GM13977 (cell line): ENCODE data around the gene DEF6.

Source experiments
- DNase-seq: peaks from one replicate; pipeline ENCODE4 v3.0.0; 2012; ENCODE audit warnings: low spot score
- in situ Hi-C: fragments of 300-500 bp; cut with MboI; formaldehyde crosslinking; loops from one replicate; pipeline ENCODE4 v1.12.0; 2022; ENCODE audit warnings: low sequenced_read_pairs, low pct_unique_long_range_greater_than_20kb, mixed read lengths, inconsistent platforms; ENCODE audit not compliant: unreplicated experiment
- TF ChIP-seq, protein P1 (sequence below): IDR thresholded peaks from 2 replicates; pipeline ENCODE4 v1.5.1; 2012; ENCODE audit warnings: mild to moderate bottlenecking, control low read depth; ENCODE audit not compliant: insufficient read depth; ENCODE audit errors: extremely low read depth, missing control alignments

DEF6 gene

GRCh38 chr6:35296931-35297600 is 552 bp upstream of the DEF6 start:
- in situ Hi-C loops, result no loop called here
- TF ChIP-seq, protein P1, sequence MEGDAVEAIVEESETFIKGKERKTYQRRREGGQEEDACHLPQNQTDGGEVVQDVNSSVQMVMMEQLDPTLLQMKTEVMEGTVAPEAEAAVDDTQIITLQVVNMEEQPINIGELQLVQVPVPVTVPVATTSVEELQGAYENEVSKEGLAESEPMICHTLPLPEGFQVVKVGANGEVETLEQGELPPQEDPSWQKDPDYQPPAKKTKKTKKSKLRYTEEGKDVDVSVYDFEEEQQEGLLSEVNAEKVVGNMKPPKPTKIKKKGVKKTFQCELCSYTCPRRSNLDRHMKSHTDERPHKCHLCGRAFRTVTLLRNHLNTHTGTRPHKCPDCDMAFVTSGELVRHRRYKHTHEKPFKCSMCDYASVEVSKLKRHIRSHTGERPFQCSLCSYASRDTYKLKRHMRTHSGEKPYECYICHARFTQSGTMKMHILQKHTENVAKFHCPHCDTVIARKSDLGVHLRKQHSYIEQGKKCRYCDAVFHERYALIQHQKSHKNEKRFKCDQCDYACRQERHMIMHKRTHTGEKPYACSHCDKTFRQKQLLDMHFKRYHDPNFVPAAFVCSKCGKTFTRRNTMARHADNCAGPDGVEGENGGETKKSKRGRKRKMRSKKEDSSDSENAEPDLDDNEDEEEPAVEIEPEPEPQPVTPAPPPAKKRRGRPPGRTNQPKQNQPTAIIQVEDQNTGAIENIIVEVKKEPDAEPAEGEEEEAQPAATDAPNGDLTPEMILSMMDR, result no peak
- no peak for DNase-seq

DNA sequence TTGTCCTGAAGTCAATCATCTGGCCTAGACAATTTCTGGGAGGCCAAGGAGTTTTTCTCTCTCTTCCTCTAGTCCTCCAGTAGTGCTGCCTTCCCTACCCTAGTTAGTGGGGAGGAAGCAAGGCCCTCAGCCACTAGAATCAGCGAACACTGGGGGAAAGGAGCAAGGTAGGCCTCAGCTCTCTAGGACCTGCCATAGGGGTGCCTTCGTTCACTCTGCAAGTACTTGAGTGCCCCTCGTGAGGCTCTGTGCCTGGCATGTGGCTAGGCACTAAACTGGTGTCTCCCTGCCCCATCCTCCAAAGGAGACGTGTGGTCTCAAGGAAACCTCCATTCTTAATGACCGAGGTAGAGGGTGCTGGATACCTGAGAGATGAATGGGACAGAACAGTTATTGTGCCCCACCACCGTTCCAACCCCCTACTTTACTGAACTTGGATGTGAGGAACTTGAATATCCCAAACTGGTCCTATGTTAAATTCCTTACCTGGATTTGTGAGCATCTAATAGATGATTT is 1.1 kb downstream of the DEF6 start:
- TF ChIP-seq, protein P1, result no peak
- in situ Hi-C loops, result no loop called here
- DNase-seq, result no peak

DNA sequence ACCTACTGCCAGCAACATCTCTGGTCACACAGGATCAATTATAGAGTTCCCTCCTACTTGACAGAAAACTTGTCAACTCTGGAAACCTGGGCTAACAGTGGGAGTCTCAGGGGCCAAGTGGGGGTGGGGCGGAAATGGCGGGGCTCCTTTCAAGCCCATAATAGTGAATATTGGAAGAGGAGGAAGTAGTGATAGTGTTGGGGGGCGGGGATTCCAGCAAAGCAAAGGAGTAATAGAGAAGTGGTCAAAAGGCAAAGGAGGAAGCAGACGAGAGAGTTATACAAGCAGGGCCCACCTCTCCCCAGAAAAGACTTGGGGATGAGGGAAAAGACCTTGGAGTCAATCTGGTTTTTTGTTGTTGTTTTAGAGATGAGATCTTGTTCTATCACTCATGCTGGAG is 2.1 kb downstream of the DEF6 start:
- TF ChIP-seq, protein P1, result no peak
- in situ Hi-C loops, result no loop called here
- no peak for DNase-seq

DNA sequence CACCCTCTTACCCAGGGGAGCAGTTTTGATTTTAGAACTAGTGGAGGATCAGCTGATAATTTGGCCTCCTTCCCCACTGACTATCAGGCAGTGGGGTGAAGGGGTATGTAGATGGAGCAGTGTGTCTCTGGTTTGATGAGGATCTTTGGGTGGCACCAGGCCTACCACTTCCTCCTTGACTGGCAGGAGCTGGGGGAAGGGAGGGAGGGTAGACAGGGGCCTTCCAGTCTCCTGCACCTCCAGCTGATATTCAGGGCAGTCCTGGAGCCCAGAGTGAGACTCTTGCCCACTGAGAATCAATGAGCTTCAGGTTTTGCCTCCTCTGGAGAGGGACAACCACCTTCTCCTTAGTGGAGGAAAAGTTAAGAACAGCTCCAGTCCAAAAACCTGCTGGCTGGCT is 3.2 kb downstream of the DEF6 start:
- in situ Hi-C loops, result no loop called here
- DNase-seq, result no peak
- TF ChIP-seq, protein P1, result no peak

DNA sequence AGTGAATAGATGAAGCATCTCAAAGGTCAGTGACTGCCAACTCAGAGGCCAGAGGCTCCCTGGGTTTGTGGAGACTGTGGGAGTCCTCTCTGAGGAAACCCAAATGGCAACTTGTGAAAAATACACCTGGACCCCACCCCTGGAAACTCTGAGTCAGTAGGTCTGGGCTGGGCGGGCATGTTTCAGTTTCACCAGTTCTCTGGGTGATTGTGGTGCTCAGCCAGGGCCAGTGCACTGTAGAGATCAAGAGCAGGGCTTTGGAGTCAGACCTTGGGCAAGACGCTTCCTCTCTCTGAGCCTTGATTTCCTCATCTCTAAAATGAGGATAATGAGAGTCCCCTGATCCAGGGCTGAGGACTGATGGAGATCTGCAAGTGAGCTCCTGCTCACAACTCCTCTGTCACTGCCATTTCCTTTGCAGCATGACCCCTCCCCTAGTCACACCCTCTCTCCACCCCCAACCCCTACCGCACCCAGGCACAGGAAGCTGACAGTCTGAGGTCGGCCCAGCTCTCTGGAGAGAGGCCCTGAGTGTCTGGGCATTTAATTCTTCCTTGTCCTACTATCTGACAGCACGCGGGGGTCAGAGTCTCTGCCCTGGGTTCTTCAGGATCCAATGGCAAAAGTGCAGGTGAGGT is 5.1 kb downstream of the DEF6 start:
- in situ Hi-C loops, result no loop called here
- TF ChIP-seq, protein P1, result no peak
- DNase-seq, result peak; percentile 83

DNA sequence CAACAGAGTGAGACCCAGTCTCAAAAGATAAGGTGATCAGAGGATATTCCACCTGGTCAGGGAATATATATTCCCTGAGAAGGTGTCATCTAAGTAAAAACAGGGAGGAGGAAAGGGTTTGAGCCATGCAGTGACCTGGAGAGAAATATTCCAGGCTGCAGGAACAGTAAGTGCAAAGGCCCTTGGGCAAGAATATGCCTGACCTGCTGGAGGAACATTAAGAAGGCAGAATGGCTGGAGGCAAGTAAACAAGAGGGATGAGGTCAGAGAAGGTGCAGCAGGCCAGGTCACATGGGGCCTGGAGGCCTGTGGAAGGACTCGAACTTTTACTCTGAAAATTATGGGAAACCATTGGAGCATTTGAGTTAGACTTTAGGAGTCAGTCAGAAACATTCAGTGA is 6.7 kb downstream of the DEF6 start:
- TF ChIP-seq, protein P1, result no peak
- in situ Hi-C loops, result no loop called here
- DNase-seq, result no peak
